ENCODE results near the gene EIF4G3.
"Not testable (repeated sequence)": the region's sequence is repeated elsewhere in the genome, so short reads cannot be mapped to it uniquely, and the experiment has no call there.

The EIF4G3 gene

GRCh38 chr1:21024918-21025317 is 151.8 kb downstream of the EIF4G3 start:
- no peak for DNase-seq (ENCODE audit: low spot score)

GRCh38 chr1:21024136-21024896 is 152.4 kb downstream of the EIF4G3 start:
- DNase-seq (ENCODE audit: low spot score) = not testable (repeated sequence)

- peak; percentile 60 for DNase-seq (ENCODE audit: low spot score)
Observed at GRCh38 chr1:21022279-21023040, 154.2 kb downstream of the EIF4G3 start.

GRCh38 chr1:21021311-21021710 is 155.4 kb downstream of the EIF4G3 start:
- DNase-seq (ENCODE audit: low spot score) = no peak

- DNase-seq (ENCODE audit: low spot score) = no peak
Observed at GRCh38 chr1:21020151-21020550, 156.5 kb downstream of the EIF4G3 start.

- no peak for DNase-seq (ENCODE audit: low spot score)
Observed at GRCh38 chr1:21018673-21019072, 158.0 kb downstream of the EIF4G3 start.

GRCh38 chr1:21013510-21013909 is 163.2 kb downstream of the EIF4G3 start:
- no peak for DNase-seq (ENCODE audit: low spot score)

GRCh38 chr1:21012937-21013336 is 163.8 kb downstream of the EIF4G3 start:
- no peak for DNase-seq (ENCODE audit: low spot score)

GRCh38 chr1:21007876-21008275 is 168.8 kb downstream of the EIF4G3 start:
- DNase-seq (ENCODE audit: low spot score) = no peak

GRCh38 chr1:21005466-21006239 is 171.0 kb downstream of the EIF4G3 start:
- no peak for DNase-seq (ENCODE audit: low spot score)

GRCh38 chr1:21003281-21004045 is 173.2 kb downstream of the EIF4G3 start:
- DNase-seq (ENCODE audit: low spot score) = no peak

GRCh38 chr1:21001042-21001441 is 175.7 kb downstream of the EIF4G3 start:
- DNase-seq (ENCODE audit: low spot score) = no peak

GRCh38 chr1:21000245-21000594 is 176.5 kb downstream of the EIF4G3 start:
- no peak for DNase-seq (ENCODE audit: low spot score)

GRCh38 chr1:20999525-21000244 is 177.0 kb downstream of the EIF4G3 start:
- DNase-seq (ENCODE audit: low spot score) = no peak

- no peak for DNase-seq (ENCODE audit: low spot score)
Observed at GRCh38 chr1:20998826-20999225, 177.9 kb downstream of the EIF4G3 start.

- DNase-seq (ENCODE audit: low spot score) = no peak
Observed at GRCh38 chr1:20997602-20998224, 179.0 kb downstream of the EIF4G3 start.

- no peak for DNase-seq (ENCODE audit: low spot score)
Observed at GRCh38 chr1:20996554-20996953, 180.1 kb downstream of the EIF4G3 start.

GRCh38 chr1:20993716-20994575 is 182.8 kb downstream of the EIF4G3 start:
- DNase-seq (ENCODE audit: low spot score) = no peak

- no peak for DNase-seq (ENCODE audit: low spot score)
Observed at GRCh38 chr1:20992322-20993056, 184.2 kb downstream of the EIF4G3 start.
